Measurements from ENCODE around the gene SLC49A4. TPM values are rescaled to one million over a fixed set of nuclear protein-coding genes. Genes with fewer than 3 reads are reported as not detected.

The SLC49A4 gene
- total and polyA plus RNA-seq, 2 donors (not counting 1 experiment from before 2014, with no cell fraction given), result 2.5 to 20.0 TPM

DNA sequence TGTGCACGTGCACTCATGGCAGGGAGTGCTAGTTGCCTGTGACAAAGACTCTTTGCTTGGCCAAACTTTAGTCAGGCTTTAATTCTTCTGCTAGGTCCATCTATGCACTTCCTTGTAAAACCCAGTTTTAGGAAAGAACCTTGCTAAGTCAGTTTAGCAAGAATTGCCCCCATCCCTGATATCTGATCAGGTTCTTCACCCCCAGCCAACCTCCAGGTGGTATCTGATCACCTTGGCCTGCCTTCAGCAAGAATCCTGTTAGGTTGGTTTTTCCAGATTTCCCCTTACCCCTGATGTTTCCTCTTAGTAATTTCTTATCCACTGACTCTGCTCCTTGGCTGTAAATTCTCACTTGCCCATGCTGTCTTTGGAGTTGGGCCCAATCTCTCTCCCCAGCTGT is 9.6 kb upstream of the SLC49A4 start:
- TF ChIP-seq, protein P1, sequence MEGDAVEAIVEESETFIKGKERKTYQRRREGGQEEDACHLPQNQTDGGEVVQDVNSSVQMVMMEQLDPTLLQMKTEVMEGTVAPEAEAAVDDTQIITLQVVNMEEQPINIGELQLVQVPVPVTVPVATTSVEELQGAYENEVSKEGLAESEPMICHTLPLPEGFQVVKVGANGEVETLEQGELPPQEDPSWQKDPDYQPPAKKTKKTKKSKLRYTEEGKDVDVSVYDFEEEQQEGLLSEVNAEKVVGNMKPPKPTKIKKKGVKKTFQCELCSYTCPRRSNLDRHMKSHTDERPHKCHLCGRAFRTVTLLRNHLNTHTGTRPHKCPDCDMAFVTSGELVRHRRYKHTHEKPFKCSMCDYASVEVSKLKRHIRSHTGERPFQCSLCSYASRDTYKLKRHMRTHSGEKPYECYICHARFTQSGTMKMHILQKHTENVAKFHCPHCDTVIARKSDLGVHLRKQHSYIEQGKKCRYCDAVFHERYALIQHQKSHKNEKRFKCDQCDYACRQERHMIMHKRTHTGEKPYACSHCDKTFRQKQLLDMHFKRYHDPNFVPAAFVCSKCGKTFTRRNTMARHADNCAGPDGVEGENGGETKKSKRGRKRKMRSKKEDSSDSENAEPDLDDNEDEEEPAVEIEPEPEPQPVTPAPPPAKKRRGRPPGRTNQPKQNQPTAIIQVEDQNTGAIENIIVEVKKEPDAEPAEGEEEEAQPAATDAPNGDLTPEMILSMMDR (IDR thresholded peaks at IDR 0.05), result no peak
- TF ChIP-seq EZH2 (IDR thresholded peaks at IDR 0.05; ENCODE audit: borderline replicate concordance, insufficient read depth, low read depth, low read length, poor library complexity, severe bottlenecking), result no peak
- no peak overlapping the region for H3K27ac ChIP-seq (ENCODE audit: low read length in 2 of 2)
- no peak for DNase-seq
- H3K27ac Mint-ChIP-seq, result no peak overlapping the region
- no peaks in the 10 kb centered on the region for H3K27me3 Mint-ChIP-seq
- no peak overlapping the region for H3K4me3 Mint-ChIP-seq
- H3K4me2 ChIP-seq (replicated peaks; ENCODE audit: low read depth, low read length, poor library complexity, severe bottlenecking), result no peak overlapping the region
- peaks cover 1 to 8% of the 10 kb centered on the region in 2 experiments for H3K36me3 ChIP-seq (replicated peaks in 1 of 2; ENCODE audit: control extremely low read depth in 1 of 2, control insufficient read depth in 1 of 2, extremely low read depth in 1 of 2, insufficient read depth in 2 of 2, low read length in 1 of 2)
- H3K27me3 ChIP-seq (replicated peaks in 1 of 4; ENCODE audit: control extremely low read depth in 1 of 4, control insufficient read depth in 3 of 4, insufficient read depth in 4 of 4, low read length in 3 of 4), result no peaks in the 10 kb centered on the region
- no peaks in the 10 kb centered on the region for H3K9me3 Mint-ChIP-seq (ENCODE audit: insufficient read depth)
- peaks cover 16% of the 10 kb centered on the region for H3K4me1 Mint-ChIP-seq
- no peak overlapping the region for H2AFZ ChIP-seq (ENCODE audit: insufficient read depth, low read depth, low read length, poor library complexity, severe bottlenecking)
- H3K4me1 ChIP-seq (ENCODE audit: control insufficient read depth in 2 of 2, insufficient read depth in 2 of 2, low read length in 2 of 2), result no peaks in the 10 kb centered on the region
- no peak overlapping the region for H3K4me3 ChIP-seq (ENCODE audit: control extremely low read depth in 1 of 5, extremely low read depth in 1 of 5, insufficient read depth in 1 of 5, low read depth in 2 of 5, low read length in 4 of 5)
- H3K9ac ChIP-seq (ENCODE audit: low read length), result no peak overlapping the region
- H3K79me2 ChIP-seq (ENCODE audit: control insufficient read depth, insufficient read depth, low read length), result peaks cover 16% of the 10 kb centered on the region
- no peaks in the 10 kb centered on the region for H4K20me1 ChIP-seq (ENCODE audit: control insufficient read depth, insufficient read depth, low read length, poor library complexity, severe bottlenecking)
- WGBS (ENCODE audit: insufficient coverage), result no CpG with 5 or more reads among the region's 1 CpG
- intact Hi-C loops (cut with micrococcal nuclease), result no loop called here
- H3K9me3 ChIP-seq (ENCODE audit: control extremely low read depth in 1 of 3, control insufficient read depth in 2 of 3, insufficient read depth in 1 of 3, low read length in 2 of 3), result no peaks in the 10 kb centered on the region
- CTCF ChIA-PET, result interaction anchor here (1.0 kb wide), 1 partner anchor 41 kb away, joined by 3 read pairs; no protein-coding TSS in a partner anchor
- no peak for ATAC-seq (ENCODE audit: low read depth)
- POLR2A ChIA-PET, result no interaction called here

GRCh38 chr3:122786066-122786465 is 8.8 kb upstream of the SLC49A4 start:
- ATAC-seq (ENCODE audit: low read depth) (no peak), DNase-seq (no peak)
- no peaks in the 10 kb centered on the region for H3K27me3 ChIP-seq (replicated peaks in 1 of 4; ENCODE audit: control extremely low read depth in 1 of 4, control insufficient read depth in 3 of 4, insufficient read depth in 4 of 4, low read length in 3 of 4)
- Mint-ChIP-seq H3K4me3 (no peak overlapping the region), H3K9me3 (ENCODE audit: insufficient read depth) (no peaks in the 10 kb centered on the region), H3K27ac (no peak overlapping the region), H3K27me3 (no peaks in the 10 kb centered on the region), H3K4me1 (peaks cover 16% of the 10 kb centered on the region)
- H2AFZ ChIP-seq (ENCODE audit: insufficient read depth, low read depth, low read length, poor library complexity, severe bottlenecking), result no peak overlapping the region
- no peak overlapping the region for H3K27ac ChIP-seq (ENCODE audit: low read length in 2 of 2)
- WGBS (ENCODE audit: insufficient coverage), result no CpG with 5 or more reads among the region's 1 CpG
- H4K20me1 ChIP-seq (ENCODE audit: control insufficient read depth, insufficient read depth, low read length, poor library complexity, severe bottlenecking), result no peaks in the 10 kb centered on the region
- peaks cover 1 to 8% of the 10 kb centered on the region in 2 experiments for H3K36me3 ChIP-seq (replicated peaks in 1 of 2; ENCODE audit: control extremely low read depth in 1 of 2, control insufficient read depth in 1 of 2, extremely low read depth in 1 of 2, insufficient read depth in 2 of 2, low read length in 1 of 2)
- ChIA-PET CTCF (no interaction called here), POLR2A (no interaction called here)
- H3K79me2 ChIP-seq (ENCODE audit: control insufficient read depth, insufficient read depth, low read length), result peaks cover 17% of the 10 kb centered on the region
- H3K9me3 ChIP-seq (ENCODE audit: control extremely low read depth in 1 of 3, control insufficient read depth in 2 of 3, insufficient read depth in 1 of 3, low read length in 2 of 3), result no peaks in the 10 kb centered on the region
- H3K4me2 ChIP-seq (replicated peaks; ENCODE audit: low read depth, low read length, poor library complexity, severe bottlenecking), result no peak overlapping the region
- H3K9ac ChIP-seq (ENCODE audit: low read length), result no peak overlapping the region
- intact Hi-C loops (cut with micrococcal nuclease), result no loop called here
- H3K4me3 ChIP-seq (ENCODE audit: control extremely low read depth in 1 of 5, extremely low read depth in 1 of 5, insufficient read depth in 1 of 5, low read depth in 2 of 5, low read length in 4 of 5), result no peak overlapping the region
- H3K4me1 ChIP-seq (ENCODE audit: control insufficient read depth in 2 of 2, insufficient read depth in 2 of 2, low read length in 2 of 2), result no peaks in the 10 kb centered on the region
- TF ChIP-seq EZH2 (IDR thresholded peaks at IDR 0.05; ENCODE audit: borderline replicate concordance, insufficient read depth, low read depth, low read length, poor library complexity, severe bottlenecking), result no peak
- TF ChIP-seq, protein P1 (IDR thresholded peaks at IDR 0.05), result no peak

Measured in B cell (primary cell).